ENCODE results near the gene EPHB1.

Gene EPHB1

GRCh38 chr3:135267487-135267886 is 472.4 kb downstream of the EPHB1 start:
- H3K4me1 Mint-ChIP-seq = peaks cover 13% of the 10 kb centered on the region
- TF ChIP-seq CTCF (IDR thresholded peaks at IDR 0.05; ENCODE audit: unreplicated experiment in 3 of 3) = no peak
- H3K27me3 Mint-ChIP-seq (ENCODE audit: low read depth) = peaks cover 6% of the 10 kb centered on the region
- no peak overlapping the region for H3K27ac Mint-ChIP-seq
- H3K9me3 Mint-ChIP-seq = no peaks in the 10 kb centered on the region
- H3K36me3 Mint-ChIP-seq (ENCODE audit: low read depth) = no peaks in the 10 kb centered on the region
- no peak overlapping the region for H3K4me3 Mint-ChIP-seq

GRCh38 chr3:135268941-135269532 is 474.0 kb downstream of the EPHB1 start:
- no peak overlapping the region for H3K27ac Mint-ChIP-seq
- peaks cover 6% of the 10 kb centered on the region for H3K27me3 Mint-ChIP-seq (ENCODE audit: low read depth)
- TF ChIP-seq CTCF (IDR thresholded peaks at IDR 0.05; ENCODE audit: unreplicated experiment in 3 of 3) = no peak
- no peak overlapping the region for H3K4me3 Mint-ChIP-seq
- no peaks in the 10 kb centered on the region for H3K36me3 Mint-ChIP-seq (ENCODE audit: low read depth)
- H3K4me1 Mint-ChIP-seq = peaks cover 13% of the 10 kb centered on the region
- no peaks in the 10 kb centered on the region for H3K9me3 Mint-ChIP-seq

- H3K9me3 Mint-ChIP-seq = no peaks in the 10 kb centered on the region
- no peaks in the 10 kb centered on the region for H3K36me3 Mint-ChIP-seq (ENCODE audit: low read depth)
- H3K4me3 Mint-ChIP-seq = no peak overlapping the region
- H3K27me3 Mint-ChIP-seq (ENCODE audit: low read depth) = peaks cover 6% of the 10 kb centered on the region
- H3K27ac Mint-ChIP-seq = no peak overlapping the region
- no peak for TF ChIP-seq CTCF (IDR thresholded peaks at IDR 0.05; ENCODE audit: unreplicated experiment in 3 of 3)
- peaks cover 13% of the 10 kb centered on the region for H3K4me1 Mint-ChIP-seq
Observed at GRCh38 chr3:135271177-135272025, 476.3 kb downstream of the EPHB1 start.

GRCh38 chr3:135272026-135272669 is 477.1 kb downstream of the EPHB1 start:
- peaks cover 13% of the 10 kb centered on the region for H3K4me1 Mint-ChIP-seq
- H3K27ac Mint-ChIP-seq = no peak overlapping the region
- no peaks in the 10 kb centered on the region for H3K9me3 Mint-ChIP-seq
- no peak overlapping the region for H3K4me3 Mint-ChIP-seq
- H3K36me3 Mint-ChIP-seq (ENCODE audit: low read depth) = no peaks in the 10 kb centered on the region
- TF ChIP-seq CTCF (IDR thresholded peaks at IDR 0.05; ENCODE audit: unreplicated experiment in 3 of 3) = no peak
- peaks cover 6% of the 10 kb centered on the region for H3K27me3 Mint-ChIP-seq (ENCODE audit: low read depth)

- TF ChIP-seq CTCF (IDR thresholded peaks at IDR 0.05; ENCODE audit: unreplicated experiment in 3 of 3) = no peak
- H3K9me3 Mint-ChIP-seq = peaks cover 7% of the 10 kb centered on the region
- no peaks in the 10 kb centered on the region for H3K27me3 Mint-ChIP-seq (ENCODE audit: low read depth)
- no peaks in the 10 kb centered on the region for H3K4me1 Mint-ChIP-seq
- H3K27ac Mint-ChIP-seq = no peak overlapping the region
- no peaks in the 10 kb centered on the region for H3K36me3 Mint-ChIP-seq (ENCODE audit: low read depth)
- H3K4me3 Mint-ChIP-seq = no peak overlapping the region
Observed at GRCh38 chr3:135292162-135292561, 497.1 kb downstream of the EPHB1 start.
